GF-D8 (cell line): Measurements from ENCODE around the gene DACH1.

ENCODE experiments used
- DNase-seq: peaks from one replicate; lab custom pipeline; 2025; lab: John Stamatoyannopoulos, UW

DACH1 gene

GRCh38 chr13:71583581-71583980 is 283.4 kb downstream of the DACH1 start:
- no peak for DNase-seq

GRCh38 chr13:71580614-71581013 is 286.4 kb downstream of the DACH1 start:
- no peak for DNase-seq

GRCh38 chr13:71578048-71578447 is 289.0 kb downstream of the DACH1 start:
- DNase-seq: no peak

GRCh38 chr13:71577127-71577526 is 289.9 kb downstream of the DACH1 start:
- no peak for DNase-seq

- DNase-seq: no peak
These were observed 290.4 kb downstream of the DACH1 start for GRCh38 chr13:71576571-71576970.

GRCh38 chr13:71546881-71547280 is 320.1 kb downstream of the DACH1 start:
- DNase-seq: no peak

- DNase-seq: no peak
These were observed 326.9 kb downstream of the DACH1 start for GRCh38 chr13:71540098-71540497.

GRCh38 chr13:71536201-71536600 is 330.8 kb downstream of the DACH1 start:
- DNase-seq: no peak

GRCh38 chr13:71524613-71525304 is 342.2 kb downstream of the DACH1 start:
- DNase-seq: no peak

- no peak for DNase-seq
These were observed 342.8 kb downstream of the DACH1 start for GRCh38 chr13:71524245-71524612.

GRCh38 chr13:71522941-71523526 is 344.0 kb downstream of the DACH1 start:
- DNase-seq: no peak

GRCh38 chr13:71517004-71517403 is 350.0 kb downstream of the DACH1 start:
- DNase-seq: no peak

GRCh38 chr13:71516521-71516920 is 350.5 kb downstream of the DACH1 start:
- no peak for DNase-seq

GRCh38 chr13:71515744-71516038 is 351.3 kb downstream of the DACH1 start:
- DNase-seq: no peak

- DNase-seq: no peak
These were observed 351.9 kb downstream of the DACH1 start for GRCh38 chr13:71514900-71515743.

- DNase-seq: no peak
These were observed 353.5 kb downstream of the DACH1 start for GRCh38 chr13:71513411-71514033.

- DNase-seq: no peak
These were observed 363.2 kb downstream of the DACH1 start for GRCh38 chr13:71503781-71504180.

GRCh38 chr13:71499944-71500514 is 367.0 kb downstream of the DACH1 start:
- DNase-seq: no peak

GRCh38 chr13:71499235-71499634 is 367.8 kb downstream of the DACH1 start:
- DNase-seq: no peak

- no peak for DNase-seq
These were observed 373.8 kb downstream of the DACH1 start for GRCh38 chr13:71493189-71493588.

- no peak for DNase-seq
These were observed 374.6 kb downstream of the DACH1 start for GRCh38 chr13:71492346-71492871.

- DNase-seq: no peak
These were observed 376.0 kb downstream of the DACH1 start for GRCh38 chr13:71491010-71491409.
